H1 (cell line): ENCODE results near the gene LRRC18. TPM values are rescaled to one million over a fixed set of nuclear protein-coding genes. Genes with fewer than 3 reads are reported as not detected.

Source experiments
- CTCF ChIA-PET: fragments of 300-600 bp; sonication (Branson Sonifier 250); formaldehyde crosslinking; loops from one replicate; lab custom pipeline; 2021; ENCODE audit not compliant: partially characterized antibody; lab: Charles Lee
- POLR2A ChIA-PET: fragments of 300-600 bp; sonication (Branson Sonifier 250); formaldehyde crosslinking; loops from one replicate; lab custom pipeline; 2021; ENCODE audit warnings: inconsistent platforms; ENCODE audit not compliant: partially characterized antibody; lab: Charles Lee
- DNase-seq, 2 experiments: peaks; one replicate each; pipeline versions ENCODE4 v3.0.0 to v3.0.0-alpha.2; 2010 to 2022; ENCODE audit warnings: low spot score in 2 of 2, low read depth in 1 of 2, mixed read lengths in 1 of 2
- FAIRE-seq: peaks from 2 replicates; lab custom pipeline; 2011; peaks lifted over from hg19 to GRCh38; lab: Jason Lieb, UNC
- H2AFZ ChIP-seq: 2 replicates; pipeline ENCODE4 v1.8.1; 2012; ENCODE audit warnings: low read length, inconsistent platforms
- H2AK5ac ChIP-seq: 2 replicates; pipeline ENCODE4 v1.6.1; 2013; ENCODE audit warnings: low read depth, low read length
- H2BK120ac ChIP-seq: replicated peaks from 2 replicates; pipeline ENCODE3; 2013; ENCODE audit warnings: low read depth, low read length, inconsistent platforms
- H2BK12ac ChIP-seq: 2 replicates; pipeline ENCODE4 v1.6.1; 2013; ENCODE audit warnings: low read depth, low read length
- H2BK15ac ChIP-seq: 2 replicates; pipeline ENCODE4 v1.6.1; 2013; ENCODE audit warnings: low read length
- H2BK20ac ChIP-seq: 2 replicates; pipeline ENCODE4 v1.6.1; 2013; ENCODE audit warnings: low read length
- H2BK5ac ChIP-seq: 2 replicates; pipeline ENCODE4 v1.6.1; 2013; ENCODE audit warnings: low read depth, low read length
- H3K14ac ChIP-seq: 2 replicates; pipeline ENCODE4 v1.6.1; 2013; ENCODE audit warnings: inconsistent platforms; ENCODE audit not compliant: insufficient read length
- H3K18ac ChIP-seq: 2 replicates; pipeline ENCODE4 v1.6.1; 2013; ENCODE audit warnings: low read length; ENCODE audit errors: extremely low read depth
- H3K23ac ChIP-seq: 2 replicates; pipeline ENCODE4 v1.6.1; 2013; ENCODE audit warnings: inconsistent platforms; ENCODE audit not compliant: insufficient read length
- H3K23me2 ChIP-seq: 2 replicates; pipeline ENCODE4 v1.6.1; 2013; ENCODE audit warnings: low read depth, low read length
- H3K27ac ChIP-seq: 2 replicates; pipeline ENCODE4 v1.6.1; 2011; ENCODE audit warnings: low read depth, low read length, inconsistent platforms
- H3K27me3 ChIP-seq, 4 experiments: replicated peaks in 1 of 4; 1 replicate in 1 of 4; 2 replicates in 3 of 4; pipeline versions ENCODE4 v1.6.1 to v1.8.1; 2011 to 2013; ENCODE audit warnings: low read length in 3 of 4, mild to moderate bottlenecking in 3 of 4, inconsistent platforms in 2 of 4, mixed read lengths in 2 of 4, moderate library complexity in 1 of 4; ENCODE audit not compliant: control insufficient read depth in 3 of 4, insufficient read depth in 3 of 4; ENCODE audit errors: extremely low read depth in 1 of 4
- H3K36me3 ChIP-seq, 4 experiments: 2 replicates each; pipeline versions ENCODE4 v1.6.1 to v1.8.1; 2011 to 2013; ENCODE audit warnings: mild to moderate bottlenecking in 4 of 4, low read length in 3 of 4, moderate library complexity in 2 of 4, control low read depth in 1 of 4, inconsistent platforms in 1 of 4; ENCODE audit not compliant: insufficient read depth in 4 of 4, control insufficient read depth in 2 of 4
- H3K4ac ChIP-seq: replicated peaks from 2 replicates; pipeline ENCODE3; 2013; ENCODE audit warnings: low read length, low read depth, mixed read lengths, inconsistent platforms; ENCODE audit not compliant: insufficient read length
- H3K4me1 ChIP-seq, 4 experiments: replicated peaks in 1 of 4; 1 replicate in 1 of 4; 2 replicates in 3 of 4; pipeline versions ENCODE4 v1.6.1 to v1.8.1; 2011 to 2013; ENCODE audit warnings: low read length in 3 of 4, inconsistent platforms in 2 of 4, mixed read lengths in 1 of 4; ENCODE audit not compliant: insufficient read depth in 4 of 4, control insufficient read depth in 3 of 4
- H3K4me2 ChIP-seq, 2 experiments: 2 replicates each; pipeline versions ENCODE4 v1.6.1 to v1.8.1; 2011 to 2013; ENCODE audit warnings: low read depth in 2 of 2, low read length in 2 of 2, control low read depth in 1 of 2, inconsistent platforms in 1 of 2, mild to moderate bottlenecking in 1 of 2; ENCODE audit not compliant: insufficient read depth in 1 of 2
- H3K4me3 ChIP-seq, 4 experiments: fragments of 200-600, 300-600 bp in 1 of 4; sonication (generic), shearing (Covaris generic), sonication (Bioruptor Twin) in 1 of 4; 2 replicates each; pipeline versions ENCODE4 v1.5.1 to v1.8.1; 2011 to 2016; ENCODE audit warnings: low read length in 4 of 4, low read depth in 3 of 4, control low read depth in 2 of 4, inconsistent platforms in 2 of 4, mild to moderate bottlenecking in 2 of 4, mixed read lengths in 1 of 4, moderate library complexity in 1 of 4; ENCODE audit not compliant: insufficient read depth in 2 of 4; ENCODE audit errors: extremely low read depth in 1 of 4
- H3K56ac ChIP-seq: replicated peaks from 2 replicates; pipeline ENCODE3; 2013; ENCODE audit warnings: low read depth, mild to moderate bottlenecking, mixed read lengths, low read length, inconsistent platforms; ENCODE audit not compliant: insufficient read length
- H3K79me1 ChIP-seq: 2 replicates; pipeline ENCODE4 v1.6.1; 2013; ENCODE audit warnings: low read depth, low read length, control low read depth
- H3K79me2 ChIP-seq, 2 experiments: 2 replicates each; pipeline versions ENCODE4 v1.6.1 to v1.8.1; 2012 to 2013; ENCODE audit warnings: low read length in 2 of 2, mild to moderate bottlenecking in 2 of 2, inconsistent platforms in 1 of 2; ENCODE audit not compliant: insufficient read depth in 2 of 2, control insufficient read depth in 1 of 2
- H3K9ac ChIP-seq, 4 experiments: replicated peaks in 1 of 4; 1 replicate in 1 of 4; 2 replicates in 3 of 4; pipeline versions ENCODE4 v1.6.1 to v1.8.1; 2011 to 2013; ENCODE audit warnings: low read depth in 3 of 4, low read length in 3 of 4, control low read depth in 2 of 4, mild to moderate bottlenecking in 2 of 4, moderate library complexity in 2 of 4, inconsistent platforms in 1 of 4; ENCODE audit errors: extremely low read depth in 1 of 4
- H3K9me3 ChIP-seq, 2 experiments: 2 replicates each; pipeline versions ENCODE4 v1.6.1 to v1.8.1; 2012 to 2013; ENCODE audit warnings: mild to moderate bottlenecking in 2 of 2, moderate library complexity in 2 of 2, control low read depth in 1 of 2, inconsistent platforms in 1 of 2, low read depth in 1 of 2, low read length in 1 of 2, mixed read lengths in 1 of 2; ENCODE audit not compliant: insufficient read depth in 2 of 2
- H4K20me1 ChIP-seq, 2 experiments: replicated peaks in 1 of 2; 2 replicates each; pipeline versions ENCODE3 to v1.8.1; 2011 to 2013; ENCODE audit warnings: inconsistent platforms in 2 of 2, low read length in 2 of 2, mild to moderate bottlenecking in 1 of 2; ENCODE audit not compliant: insufficient read depth in 2 of 2, control insufficient read depth in 1 of 2
- H4K5ac ChIP-seq: 2 replicates; pipeline ENCODE4 v1.6.1; 2013; ENCODE audit warnings: low read length, low read depth, mixed read lengths, inconsistent platforms; ENCODE audit not compliant: insufficient read length
- H4K8ac ChIP-seq: 2 replicates; pipeline ENCODE4 v1.8.0; 2013; ENCODE audit warnings: mild to moderate bottlenecking, moderate library complexity, low read length, inconsistent platforms; ENCODE audit not compliant: insufficient read depth; ENCODE audit errors: extremely low read depth
- H4K91ac ChIP-seq: replicated peaks from 2 replicates; pipeline ENCODE3; 2013; ENCODE audit warnings: low read length, mixed read lengths, inconsistent platforms; ENCODE audit not compliant: insufficient read length
- CBX5 ChIP-seq: fragments of 300-800, 300-1000 bp; sonication (generic); IDR thresholded peaks from 2 replicates; pipeline ENCODE4 v1.7.1; 2016; ENCODE audit warnings: antibody characterized with exemption, low read length, low read depth
- CBX8 ChIP-seq: fragments of 300-800, 300-1000 bp; sonication (generic); IDR thresholded peaks from 2 replicates; pipeline ENCODE4 v1.7.1; 2016; ENCODE audit warnings: low read depth, low read length, borderline replicate concordance
- CHD1 ChIP-seq: IDR thresholded peaks from 2 replicates; pipeline ENCODE4 v1.6.1; 2012; ENCODE audit warnings: low read depth, low read length, improper control_type of control experiment
- CHD2 ChIP-seq: IDR thresholded peaks from 2 replicates; pipeline ENCODE4 v1.6.1; 2012; ENCODE audit warnings: low read length, improper control_type of control experiment
- CTBP2 ChIP-seq: IDR thresholded peaks from 2 replicates; pipeline ENCODE4 v1.7.0; 2011; ENCODE audit warnings: borderline replicate concordance, mild to moderate bottlenecking, moderate library complexity, mixed read lengths, low read length; ENCODE audit not compliant: insufficient read depth, insufficient read length
- EZH2 ChIP-seq: fragments of 200-600 bp; sonication (generic); IDR thresholded peaks from 2 replicates; pipeline ENCODE4 v1.7.1; 2012; ENCODE audit warnings: low read depth, mild to moderate bottlenecking, moderate library complexity, low read length, inconsistent platforms; ENCODE audit not compliant: severe bottlenecking
- GTF2F1 ChIP-seq: IDR thresholded peaks from 2 replicates; pipeline ENCODE4 v1.6.1; 2012; ENCODE audit warnings: low read depth, low read length, improper control_type of control experiment, borderline replicate concordance
- NRF1 ChIP-seq: IDR thresholded peaks from 2 replicates; pipeline ENCODE4 v1.6.1; 2011; ENCODE audit warnings: mild to moderate bottlenecking, low read depth, low read length, improper control_type of control experiment
- RBBP5 ChIP-seq: IDR thresholded peaks from 2 replicates; pipeline ENCODE4 v1.7.1; 2012; ENCODE audit warnings: low read depth, mild to moderate bottlenecking, inconsistent platforms, low read length, moderate library complexity, borderline replicate concordance
- TBP ChIP-seq: IDR thresholded peaks from 2 replicates; pipeline ENCODE4 v1.6.1; 2011; ENCODE audit warnings: low read depth, low read length, improper control_type of control experiment
- WGBS, 2 experiments: shearing (Covaris generic) in 1 of 2; methylation state at CpG; one replicate each; pipeline versions ENCODE4 v1.1.6 to v1.1.7; 2013 to 2015; ENCODE audit warnings: low lambda C conversion rate in 2 of 2, mixed read lengths in 2 of 2, inconsistent platforms in 1 of 2, low coverage in 1 of 2, missing lambda C conversion rate in 1 of 2; ENCODE audit not compliant: insufficient replicate concordance in 2 of 2, insufficient coverage in 1 of 2, insufficient read length in 1 of 2; ENCODE audit errors: extremely low coverage in 1 of 2, missing lambda C conversion rate in 1 of 2; 5-methylcytosine and 5-hydroxymethylcytosine counted together
- polyA plus RNA-seq, 7 experiments: library from polyadenylated mRNA; depleted of rRNA in 3 of 7; stranded (reverse) in 5 of 7; unstranded in 2 of 7; fragments of >200 nt in 5 of 7; fragments of 200-250 nt in 2 of 7; gene quantifications; 1 replicate in 5 of 7; 2 replicates in 1 of 7; 4 replicates in 1 of 7; pipeline versions ENCODE4 v1.2.1 to v1.2.3, GENCODE V29; 2011 to 2013; ENCODE audit warnings: missing spikeins in 2 of 7, mixed read lengths in 2 of 7
- total RNA-seq: library from RNA; stranded (reverse); fragmentation: NEBNext Ultra II Directional; extraction: Animal tissue kit (Norgen Biotek cat#: 25700); gene quantifications from 2 replicates; pipeline ENCODE4 v1.2.1, GENCODE V29; 2021
- TF ChIP-seq, protein P1 (sequence below), 3 experiments: IDR thresholded peaks; 1 replicate in 2 of 3; 2 replicates in 1 of 3; pipeline versions ENCODE4 v1.5.1 to v1.6.1; 2011; ENCODE audit warnings: low read length in 3 of 3, mild to moderate bottlenecking in 3 of 3, inconsistent platforms in 2 of 3, low read depth in 1 of 3, moderate library complexity in 1 of 3; ENCODE audit not compliant: insufficient read depth in 1 of 3; ENCODE audit errors: control extremely low read depth in 1 of 3

LRRC18 gene
- total and polyA plus RNA-seq, 2 of the 8 experiments (the other 6 are each of a cell fraction or from before 2014, with no cell fraction given), result not detected

DNA sequence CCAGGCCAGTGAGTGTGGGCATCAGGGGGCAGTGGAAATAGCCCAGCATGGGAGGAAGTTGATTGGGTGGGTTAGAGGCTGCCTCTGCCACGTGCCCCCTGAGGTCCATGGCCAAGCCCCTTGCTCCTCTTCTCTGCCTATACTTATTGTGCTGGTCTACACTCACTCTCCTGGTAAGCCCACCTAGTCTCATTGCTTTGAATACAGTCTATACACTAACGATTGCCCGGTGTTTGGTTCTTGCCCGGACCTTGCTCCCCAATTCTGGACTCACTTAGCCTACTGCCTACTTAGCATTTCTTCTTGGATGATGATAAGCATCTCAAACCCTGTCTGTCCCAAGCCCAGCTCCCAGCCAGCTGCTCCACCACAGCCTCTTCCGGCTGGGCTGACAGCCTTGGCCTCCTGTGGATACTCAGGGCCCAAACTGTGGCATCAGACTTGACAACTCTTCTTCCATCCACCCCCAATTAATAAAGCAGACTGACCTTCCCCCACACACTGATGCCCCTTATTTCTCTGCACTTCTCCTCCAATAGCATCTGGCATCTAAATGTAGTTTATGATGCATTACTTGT, 10.1 kb downstream of the LRRC18 start:
- no peak overlapping the region for H3K27ac ChIP-seq
- DNase-seq (no peak), FAIRE-seq (no peak)
- 65% methylated on average over 5 of the region's 5 CpGs; no CpG with 5 or more reads in 1 of the 2 experiments for WGBS, 2 experiments
- no peak overlapping the region for H2AK5ac ChIP-seq
- H3K23me2 ChIP-seq, result no peaks in the 10 kb centered on the region; the same call in 1 of the 2 replicates
- H2BK120ac ChIP-seq, result no peak overlapping the region
- no peak overlapping the region for H2BK15ac ChIP-seq
- H3K36me3 ChIP-seq, result no peaks in the 10 kb centered on the region
- H3K4me1 ChIP-seq, result peaks cover 0 to 3% (median 0%) of the 10 kb centered on the region in 4 experiments; a peak in 2 of 7 replicates
- no peak overlapping the region for H4K5ac ChIP-seq
- no peak overlapping the region for H2AFZ ChIP-seq
- H3K23ac ChIP-seq, result no peak overlapping the region
- ChIA-PET POLR2A (no interaction called here), CTCF (no interaction called here)
- H4K91ac ChIP-seq, result no peak overlapping the region
- H2BK12ac ChIP-seq, result no peak overlapping the region
- no peak overlapping the region for H3K4ac ChIP-seq
- no peaks in the 10 kb centered on the region for H3K79me2 ChIP-seq
- H4K20me1 ChIP-seq, result no peaks in the 10 kb centered on the region
- H2BK20ac ChIP-seq, result no peak overlapping the region
- no peaks in the 10 kb centered on the region for H3K9me3 ChIP-seq
- H3K4me2 ChIP-seq, result no peak overlapping the region
- H3K4me3 ChIP-seq, result no peak overlapping the region
- H3K18ac ChIP-seq, result no peak overlapping the region
- no peak overlapping the region for H3K14ac ChIP-seq
- H3K56ac ChIP-seq, result no peak overlapping the region
- H2BK5ac ChIP-seq, result no peak overlapping the region
- no peaks in the 10 kb centered on the region for H3K79me1 ChIP-seq
- H4K8ac ChIP-seq, result no peak overlapping the region
- H3K9ac ChIP-seq, result no peak overlapping the region
- no peaks in the 10 kb centered on the region for H3K27me3 ChIP-seq
- TF ChIP-seq NRF1, result no peak
- no peak for TF ChIP-seq CTBP2
- no peak for TF ChIP-seq CBX8
- no peak for TF ChIP-seq RBBP5
- TF ChIP-seq CHD1, result no peak
- TF ChIP-seq CBX5, result no peak
- no peak for TF ChIP-seq TBP
- TF ChIP-seq, protein P1, sequence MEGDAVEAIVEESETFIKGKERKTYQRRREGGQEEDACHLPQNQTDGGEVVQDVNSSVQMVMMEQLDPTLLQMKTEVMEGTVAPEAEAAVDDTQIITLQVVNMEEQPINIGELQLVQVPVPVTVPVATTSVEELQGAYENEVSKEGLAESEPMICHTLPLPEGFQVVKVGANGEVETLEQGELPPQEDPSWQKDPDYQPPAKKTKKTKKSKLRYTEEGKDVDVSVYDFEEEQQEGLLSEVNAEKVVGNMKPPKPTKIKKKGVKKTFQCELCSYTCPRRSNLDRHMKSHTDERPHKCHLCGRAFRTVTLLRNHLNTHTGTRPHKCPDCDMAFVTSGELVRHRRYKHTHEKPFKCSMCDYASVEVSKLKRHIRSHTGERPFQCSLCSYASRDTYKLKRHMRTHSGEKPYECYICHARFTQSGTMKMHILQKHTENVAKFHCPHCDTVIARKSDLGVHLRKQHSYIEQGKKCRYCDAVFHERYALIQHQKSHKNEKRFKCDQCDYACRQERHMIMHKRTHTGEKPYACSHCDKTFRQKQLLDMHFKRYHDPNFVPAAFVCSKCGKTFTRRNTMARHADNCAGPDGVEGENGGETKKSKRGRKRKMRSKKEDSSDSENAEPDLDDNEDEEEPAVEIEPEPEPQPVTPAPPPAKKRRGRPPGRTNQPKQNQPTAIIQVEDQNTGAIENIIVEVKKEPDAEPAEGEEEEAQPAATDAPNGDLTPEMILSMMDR (IDR thresholded peaks at IDR 0.05; ENCODE audit: control extremely low read depth in 1 of 3, insufficient read depth in 1 of 3, low read depth in 1 of 3, low read length in 3 of 3), result no peak
- TF ChIP-seq EZH2, result no peak
- TF ChIP-seq CHD2, result no peak
- TF ChIP-seq GTF2F1, result no peak
